ENCODE measurements around the gene CPS1.

CPS1 gene

GRCh38 chr2:210611466-210611865 lies 55.1 kb downstream of the CPS1 start:
- H3K36me3 Mint-ChIP-seq (ENCODE audit: low read depth) = no peaks in the 10 kb centered on the region
- no peak for DNase-seq
- H3K9me3 Mint-ChIP-seq = no peaks in the 10 kb centered on the region
- no peak overlapping the region for H3K4me3 Mint-ChIP-seq
- no peaks in the 10 kb centered on the region for H3K4me1 Mint-ChIP-seq (ENCODE audit: low read depth)
- no peaks in the 10 kb centered on the region for H3K27me3 Mint-ChIP-seq
- H3K27ac Mint-ChIP-seq = no peak overlapping the region

GRCh38 chr2:210616074-210616473 lies 59.7 kb downstream of the CPS1 start:
- H3K36me3 Mint-ChIP-seq (ENCODE audit: low read depth) = no peaks in the 10 kb centered on the region
- H3K27me3 Mint-ChIP-seq = no peaks in the 10 kb centered on the region
- H3K4me1 Mint-ChIP-seq (ENCODE audit: low read depth) = no peaks in the 10 kb centered on the region
- DNase-seq = no peak
- no peak overlapping the region for H3K4me3 Mint-ChIP-seq
- no peaks in the 10 kb centered on the region for H3K9me3 Mint-ChIP-seq
- H3K27ac Mint-ChIP-seq = no peak overlapping the region

- Mint-ChIP-seq H3K36me3 (ENCODE audit: low read depth) (no peaks in the 10 kb centered on the region), H3K4me3 (no peak overlapping the region), H3K9me3 (no peaks in the 10 kb centered on the region), H3K4me1 (ENCODE audit: low read depth) (no peaks in the 10 kb centered on the region), H3K27me3 (no peaks in the 10 kb centered on the region), H3K27ac (no peak overlapping the region)
- DNase-seq = no peak
Measured at GRCh38 chr2:210617318-210617717, 60.9 kb downstream of the CPS1 start.

GRCh38 chr2:210617732-210618330 lies 61.4 kb downstream of the CPS1 start:
- H3K27ac Mint-ChIP-seq = no peak overlapping the region
- H3K4me1 Mint-ChIP-seq (ENCODE audit: low read depth) = no peaks in the 10 kb centered on the region
- H3K27me3 Mint-ChIP-seq = no peaks in the 10 kb centered on the region
- H3K4me3 Mint-ChIP-seq = no peak overlapping the region
- H3K9me3 Mint-ChIP-seq = no peaks in the 10 kb centered on the region
- H3K36me3 Mint-ChIP-seq (ENCODE audit: low read depth) = no peaks in the 10 kb centered on the region
- DNase-seq = no peak

GRCh38 chr2:210620456-210620855 lies 64.1 kb downstream of the CPS1 start:
- no peaks in the 10 kb centered on the region for H3K36me3 Mint-ChIP-seq (ENCODE audit: low read depth)
- H3K4me1 Mint-ChIP-seq (ENCODE audit: low read depth) = no peaks in the 10 kb centered on the region
- H3K9me3 Mint-ChIP-seq = no peaks in the 10 kb centered on the region
- DNase-seq = no peak
- H3K4me3 Mint-ChIP-seq = no peak overlapping the region
- H3K27ac Mint-ChIP-seq = no peak overlapping the region
- H3K27me3 Mint-ChIP-seq = no peaks in the 10 kb centered on the region

GRCh38 chr2:210623506-210623905 lies 67.1 kb downstream of the CPS1 start:
- no peaks in the 10 kb centered on the region for H3K4me1 Mint-ChIP-seq (ENCODE audit: low read depth)
- H3K36me3 Mint-ChIP-seq (ENCODE audit: low read depth) = no peaks in the 10 kb centered on the region

GRCh38 chr2:210626849-210627248 lies 70.5 kb downstream of the CPS1 start:
- Mint-ChIP-seq H3K4me1 (ENCODE audit: low read depth) (no peaks in the 10 kb centered on the region), H3K9me3 (no peaks in the 10 kb centered on the region), H3K36me3 (ENCODE audit: low read depth) (no peaks in the 10 kb centered on the region), H3K27ac (no peak overlapping the region), H3K27me3 (no peaks in the 10 kb centered on the region), H3K4me3 (no peak overlapping the region)
- DNase-seq = no peak

More at GRCh38 chr2:210623506-210623905, 67.1 kb downstream of the CPS1 start:
- no peaks in the 10 kb centered on the region for H3K9me3 Mint-ChIP-seq
- no peak overlapping the region for H3K4me3 Mint-ChIP-seq
- DNase-seq = no peak
- H3K27me3 Mint-ChIP-seq = no peaks in the 10 kb centered on the region
- H3K27ac Mint-ChIP-seq = no peak overlapping the region

- Mint-ChIP-seq H3K27me3 (no peaks in the 10 kb centered on the region), H3K27ac (no peak overlapping the region), H3K4me3 (no peak overlapping the region), H3K9me3 (no peaks in the 10 kb centered on the region), H3K4me1 (ENCODE audit: low read depth) (no peaks in the 10 kb centered on the region), H3K36me3 (ENCODE audit: low read depth) (no peaks in the 10 kb centered on the region)
- DNase-seq = no peak
Measured at GRCh38 chr2:210630873-210631560, 74.6 kb downstream of the CPS1 start.

- Mint-ChIP-seq H3K4me3 (no peak overlapping the region), H3K9me3 (no peaks in the 10 kb centered on the region), H3K27me3 (no peaks in the 10 kb centered on the region), H3K27ac (no peak overlapping the region), H3K4me1 (ENCODE audit: low read depth) (no peaks in the 10 kb centered on the region), H3K36me3 (ENCODE audit: low read depth) (no peaks in the 10 kb centered on the region)
- DNase-seq = no peak
Measured at GRCh38 chr2:210633699-210634098, 77.3 kb downstream of the CPS1 start.

- H3K27me3 Mint-ChIP-seq = no peaks in the 10 kb centered on the region
- H3K9me3 Mint-ChIP-seq = peaks cover 2% of the 10 kb centered on the region
- no peaks in the 10 kb centered on the region for H3K36me3 Mint-ChIP-seq (ENCODE audit: low read depth)
- no peak for DNase-seq
- no peaks in the 10 kb centered on the region for H3K4me1 Mint-ChIP-seq (ENCODE audit: low read depth)
- no peak overlapping the region for H3K4me3 Mint-ChIP-seq
- no peak overlapping the region for H3K27ac Mint-ChIP-seq
Measured at GRCh38 chr2:210635257-210635656, 78.9 kb downstream of the CPS1 start.

GRCh38 chr2:210642333-210642732 lies 85.9 kb downstream of the CPS1 start:
- no peak for DNase-seq
- H3K27me3 Mint-ChIP-seq = no peaks in the 10 kb centered on the region
- H3K4me3 Mint-ChIP-seq = no peak overlapping the region
- no peaks in the 10 kb centered on the region for H3K36me3 Mint-ChIP-seq (ENCODE audit: low read depth)
- peaks cover 6% of the 10 kb centered on the region for H3K9me3 Mint-ChIP-seq
- no peaks in the 10 kb centered on the region for H3K4me1 Mint-ChIP-seq (ENCODE audit: low read depth)
- no peak overlapping the region for H3K27ac Mint-ChIP-seq

- H3K36me3 Mint-ChIP-seq (ENCODE audit: low read depth) = no peaks in the 10 kb centered on the region
- no peaks in the 10 kb centered on the region for H3K27me3 Mint-ChIP-seq
- no peaks in the 10 kb centered on the region for H3K9me3 Mint-ChIP-seq
- no peak overlapping the region for H3K4me3 Mint-ChIP-seq
- H3K4me1 Mint-ChIP-seq (ENCODE audit: low read depth) = no peaks in the 10 kb centered on the region
- no peak for DNase-seq
- H3K27ac Mint-ChIP-seq = no peak overlapping the region
Measured at GRCh38 chr2:210647151-210647550, 90.8 kb downstream of the CPS1 start.

- H3K27me3 Mint-ChIP-seq = no peaks in the 10 kb centered on the region
- no peaks in the 10 kb centered on the region for H3K4me1 Mint-ChIP-seq (ENCODE audit: low read depth)
- peaks cover 1% of the 10 kb centered on the region for H3K9me3 Mint-ChIP-seq
- no peak overlapping the region for H3K27ac Mint-ChIP-seq
- no peak overlapping the region for H3K4me3 Mint-ChIP-seq
- no peak for DNase-seq
- no peaks in the 10 kb centered on the region for H3K36me3 Mint-ChIP-seq (ENCODE audit: low read depth)
Measured at GRCh38 chr2:210654091-210654490, 97.7 kb downstream of the CPS1 start.

- Mint-ChIP-seq H3K9me3 (peaks cover 8% of the 10 kb centered on the region), H3K36me3 (ENCODE audit: low read depth) (no peaks in the 10 kb centered on the region), H3K27me3 (no peaks in the 10 kb centered on the region), H3K27ac (no peak overlapping the region), H3K4me1 (ENCODE audit: low read depth) (no peaks in the 10 kb centered on the region), H3K4me3 (no peak overlapping the region)
- no peak for DNase-seq
Measured at GRCh38 chr2:210655229-210655975, 99.0 kb downstream of the CPS1 start.

GRCh38 chr2:210657874-210658273 lies 101.5 kb downstream of the CPS1 start:
- Mint-ChIP-seq H3K27me3 (no peaks in the 10 kb centered on the region), H3K4me1 (ENCODE audit: low read depth) (no peaks in the 10 kb centered on the region), H3K27ac (no peak overlapping the region), H3K36me3 (ENCODE audit: low read depth) (no peaks in the 10 kb centered on the region), H3K9me3 (peaks cover 8% of the 10 kb centered on the region), H3K4me3 (no peak overlapping the region)
- DNase-seq = no peak
